DND-41 (cell line): ENCODE measurements around the gene SUPT20HL1.

Experiments
- EZH2 ChIP-seq: IDR thresholded peaks from 3 replicates; pipeline ENCODE4 v1.6.1; 2012; ENCODE audit warnings: borderline replicate concordance, low read depth, mild to moderate bottlenecking, moderate library complexity, low read length, inconsistent platforms; ENCODE audit not compliant: severe bottlenecking
- TF ChIP-seq, protein P1 (sequence below): IDR thresholded peaks from 2 replicates; pipeline ENCODE4 v1.5.1; 2012; ENCODE audit warnings: borderline replicate concordance, low read length, moderate library complexity, mild to moderate bottlenecking; ENCODE audit not compliant: poor library complexity, severe bottlenecking; ENCODE audit errors: extremely low read depth

- TF ChIP-seq, protein P1, sequence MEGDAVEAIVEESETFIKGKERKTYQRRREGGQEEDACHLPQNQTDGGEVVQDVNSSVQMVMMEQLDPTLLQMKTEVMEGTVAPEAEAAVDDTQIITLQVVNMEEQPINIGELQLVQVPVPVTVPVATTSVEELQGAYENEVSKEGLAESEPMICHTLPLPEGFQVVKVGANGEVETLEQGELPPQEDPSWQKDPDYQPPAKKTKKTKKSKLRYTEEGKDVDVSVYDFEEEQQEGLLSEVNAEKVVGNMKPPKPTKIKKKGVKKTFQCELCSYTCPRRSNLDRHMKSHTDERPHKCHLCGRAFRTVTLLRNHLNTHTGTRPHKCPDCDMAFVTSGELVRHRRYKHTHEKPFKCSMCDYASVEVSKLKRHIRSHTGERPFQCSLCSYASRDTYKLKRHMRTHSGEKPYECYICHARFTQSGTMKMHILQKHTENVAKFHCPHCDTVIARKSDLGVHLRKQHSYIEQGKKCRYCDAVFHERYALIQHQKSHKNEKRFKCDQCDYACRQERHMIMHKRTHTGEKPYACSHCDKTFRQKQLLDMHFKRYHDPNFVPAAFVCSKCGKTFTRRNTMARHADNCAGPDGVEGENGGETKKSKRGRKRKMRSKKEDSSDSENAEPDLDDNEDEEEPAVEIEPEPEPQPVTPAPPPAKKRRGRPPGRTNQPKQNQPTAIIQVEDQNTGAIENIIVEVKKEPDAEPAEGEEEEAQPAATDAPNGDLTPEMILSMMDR: no peak
- no peak for TF ChIP-seq EZH2
These were observed 20.1 kb downstream of the SUPT20HL1 start for GRCh38 chrX:24380262-24381187.
